ENCODE data around the gene MPPED1.

MPPED1 gene

DNA sequence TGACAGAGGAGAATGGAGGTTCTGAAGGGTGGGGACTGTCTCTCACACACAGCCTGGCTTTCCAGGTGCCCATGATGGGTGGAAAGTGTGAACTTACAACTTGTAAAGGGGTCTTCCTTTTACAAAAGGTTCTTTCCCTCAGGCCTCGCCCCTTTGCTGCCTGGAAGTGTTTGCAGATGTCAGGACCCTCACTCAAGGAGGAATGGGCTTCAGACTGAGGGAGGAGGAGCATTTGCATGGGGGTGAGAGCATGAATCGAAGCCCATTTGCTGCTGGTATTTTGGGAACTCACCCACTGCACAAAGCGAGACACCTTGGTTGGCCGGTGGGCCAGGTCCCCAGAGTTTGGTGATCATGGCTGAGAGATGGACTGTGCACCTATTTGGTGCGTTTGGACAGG is 25.1 kb downstream of the MPPED1 start:
- H3K27me3 ChIP-seq (ENCODE audit: insufficient read depth, low read length, poor library complexity, severe bottlenecking), result no peaks in the 10 kb centered on the region
- no peaks in the 10 kb centered on the region for H4K20me1 ChIP-seq (ENCODE audit: insufficient read depth, low read length, poor library complexity, severe bottlenecking)
- H3K36me3 ChIP-seq (ENCODE audit: insufficient read depth, low read length), result no peaks in the 10 kb centered on the region
- no peak overlapping the region for H3K4me3 ChIP-seq (ENCODE audit: low read length, poor library complexity, severe bottlenecking)
- no peaks in the 10 kb centered on the region for H3K9me2 ChIP-seq (replicated peaks; ENCODE audit: low read depth, low read length)
- no peaks in the 10 kb centered on the region for H3K9me3 ChIP-seq (ENCODE audit: insufficient read depth, low read depth, low read length)
- H3K4me1 ChIP-seq (ENCODE audit: insufficient read depth, low read length, poor library complexity, severe bottlenecking), result no peaks in the 10 kb centered on the region
- no peak overlapping the region for H2AFZ ChIP-seq (ENCODE audit: low read length)
- no peak for TF ChIP-seq EZH2phosphoT487 (IDR thresholded peaks at IDR 0.05; ENCODE audit: borderline replicate concordance)
- TF ChIP-seq, protein P1, sequence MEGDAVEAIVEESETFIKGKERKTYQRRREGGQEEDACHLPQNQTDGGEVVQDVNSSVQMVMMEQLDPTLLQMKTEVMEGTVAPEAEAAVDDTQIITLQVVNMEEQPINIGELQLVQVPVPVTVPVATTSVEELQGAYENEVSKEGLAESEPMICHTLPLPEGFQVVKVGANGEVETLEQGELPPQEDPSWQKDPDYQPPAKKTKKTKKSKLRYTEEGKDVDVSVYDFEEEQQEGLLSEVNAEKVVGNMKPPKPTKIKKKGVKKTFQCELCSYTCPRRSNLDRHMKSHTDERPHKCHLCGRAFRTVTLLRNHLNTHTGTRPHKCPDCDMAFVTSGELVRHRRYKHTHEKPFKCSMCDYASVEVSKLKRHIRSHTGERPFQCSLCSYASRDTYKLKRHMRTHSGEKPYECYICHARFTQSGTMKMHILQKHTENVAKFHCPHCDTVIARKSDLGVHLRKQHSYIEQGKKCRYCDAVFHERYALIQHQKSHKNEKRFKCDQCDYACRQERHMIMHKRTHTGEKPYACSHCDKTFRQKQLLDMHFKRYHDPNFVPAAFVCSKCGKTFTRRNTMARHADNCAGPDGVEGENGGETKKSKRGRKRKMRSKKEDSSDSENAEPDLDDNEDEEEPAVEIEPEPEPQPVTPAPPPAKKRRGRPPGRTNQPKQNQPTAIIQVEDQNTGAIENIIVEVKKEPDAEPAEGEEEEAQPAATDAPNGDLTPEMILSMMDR (conservative IDR thresholded peaks at IDR 0.05; ENCODE audit: low read length), result no peak
- H3F3A ChIP-seq (ENCODE audit: low read depth), result no peaks in the 10 kb centered on the region
- no peak overlapping the region for H3K9ac ChIP-seq (ENCODE audit: low read depth, low read length, poor library complexity, severe bottlenecking)
- H3K4me2 ChIP-seq (ENCODE audit: low read depth, low read length, poor library complexity, severe bottlenecking), result no peak overlapping the region
- no peaks in the 10 kb centered on the region for H3K79me2 ChIP-seq (ENCODE audit: insufficient read depth, low read length)

DNA sequence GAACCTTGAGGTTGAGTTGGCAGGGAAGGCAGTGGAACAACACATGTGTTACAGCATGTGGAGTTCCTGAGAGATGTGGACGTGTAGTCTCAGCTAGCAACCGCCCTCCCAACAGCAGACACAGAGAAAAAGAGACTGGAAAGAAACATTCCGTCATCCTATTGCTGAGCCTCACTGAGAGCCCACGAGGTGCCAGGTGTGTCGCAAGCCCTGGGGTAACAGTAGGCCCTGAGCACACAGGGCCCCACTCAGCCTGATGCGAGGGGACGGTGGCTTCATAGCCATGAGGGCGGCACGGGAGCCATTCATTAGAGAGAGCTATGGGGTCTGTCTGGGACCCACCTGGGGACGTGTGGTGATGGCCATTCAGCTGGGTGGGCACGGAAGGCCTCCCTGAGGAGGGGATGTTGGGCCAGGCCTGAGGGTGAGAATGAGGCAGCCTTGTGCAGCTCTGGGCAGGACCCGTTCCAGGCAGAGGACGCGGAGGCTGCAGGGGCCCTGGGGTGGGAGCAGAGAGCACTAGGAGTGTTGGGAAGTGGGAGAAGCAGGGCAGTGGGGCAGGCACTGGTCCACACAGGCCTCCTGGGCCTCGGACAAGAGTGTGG is 26.2 kb downstream of the MPPED1 start:
- no peaks in the 10 kb centered on the region for H3K27me3 ChIP-seq (ENCODE audit: insufficient read depth, low read length, poor library complexity, severe bottlenecking)
- no peaks in the 10 kb centered on the region for H3K4me1 ChIP-seq (ENCODE audit: insufficient read depth, low read length, poor library complexity, severe bottlenecking)

DNA sequence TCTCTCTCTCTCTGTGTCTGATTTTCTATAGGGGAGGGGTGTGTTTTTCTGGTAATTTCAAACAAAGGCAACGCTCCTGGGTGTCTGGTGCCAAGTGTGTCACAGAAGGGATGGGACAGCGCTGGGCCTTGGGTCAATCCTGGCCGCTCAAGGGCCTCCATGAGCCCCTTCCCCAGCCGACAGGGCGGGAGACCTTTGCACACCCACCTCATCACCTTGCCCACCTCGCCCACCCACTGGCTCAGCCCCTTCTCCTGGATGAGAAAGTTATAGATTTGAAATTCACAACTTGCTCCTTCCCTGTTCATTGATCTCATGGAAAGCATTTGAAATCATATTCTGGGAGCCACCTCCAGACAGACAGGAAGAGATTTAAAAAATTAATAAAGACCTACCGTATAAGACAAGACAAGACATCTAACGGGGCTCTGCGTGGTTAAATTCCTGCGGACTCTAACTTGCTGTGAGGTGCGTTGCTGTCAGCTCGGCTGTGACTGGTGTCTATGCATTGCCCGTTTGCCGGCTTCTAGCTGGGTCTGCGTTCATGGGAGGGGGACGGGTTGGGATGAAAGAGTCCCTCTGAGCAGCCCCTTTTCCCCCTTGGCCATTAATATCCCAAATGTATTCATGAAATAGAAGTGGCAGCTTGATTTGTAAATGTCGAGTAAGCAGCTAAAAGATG is 27.0 kb downstream of the MPPED1 start:
- Histone ChIP-seq H2AFZ (ENCODE audit: low read length) (no peak overlapping the region), H3F3A (ENCODE audit: low read depth) (no peaks in the 10 kb centered on the region), H3K4me2 (ENCODE audit: low read depth, low read length, poor library complexity, severe bottlenecking) (no peak overlapping the region), H3K9ac (ENCODE audit: low read depth, low read length, poor library complexity, severe bottlenecking) (no peak overlapping the region), H3K79me2 (ENCODE audit: insufficient read depth, low read length) (no peaks in the 10 kb centered on the region), H3K27me3 (ENCODE audit: insufficient read depth, low read length, poor library complexity, severe bottlenecking) (no peaks in the 10 kb centered on the region), H3K9me3 (ENCODE audit: insufficient read depth, low read depth, low read length) (no peaks in the 10 kb centered on the region), H3K36me3 (ENCODE audit: insufficient read depth, low read length) (no peaks in the 10 kb centered on the region), H4K20me1 (ENCODE audit: insufficient read depth, low read length, poor library complexity, severe bottlenecking) (no peaks in the 10 kb centered on the region), H3K4me1 (ENCODE audit: insufficient read depth, low read length, poor library complexity, severe bottlenecking) (no peaks in the 10 kb centered on the region), H3K9me2 (replicated peaks; ENCODE audit: low read depth, low read length) (no peaks in the 10 kb centered on the region), H3K4me3 (ENCODE audit: low read length, poor library complexity, severe bottlenecking) (no peak overlapping the region)
- TF ChIP-seq, protein P1 (conservative IDR thresholded peaks at IDR 0.05; ENCODE audit: low read length), result no peak
- no peak for TF ChIP-seq EZH2phosphoT487 (IDR thresholded peaks at IDR 0.05; ENCODE audit: borderline replicate concordance)

More for the DNA sequence above, 26.2 kb downstream of the MPPED1 start:
- H4K20me1 ChIP-seq (ENCODE audit: insufficient read depth, low read length, poor library complexity, severe bottlenecking), result no peaks in the 10 kb centered on the region
- no peak overlapping the region for H3K4me3 ChIP-seq (ENCODE audit: low read length, poor library complexity, severe bottlenecking)
- no peak overlapping the region for H2AFZ ChIP-seq (ENCODE audit: low read length)
- no peak overlapping the region for H3K9ac ChIP-seq (ENCODE audit: low read depth, low read length, poor library complexity, severe bottlenecking)
- no peaks in the 10 kb centered on the region for H3K9me3 ChIP-seq (ENCODE audit: insufficient read depth, low read depth, low read length)
- no peaks in the 10 kb centered on the region for H3K36me3 ChIP-seq (ENCODE audit: insufficient read depth, low read length)
- no peaks in the 10 kb centered on the region for H3F3A ChIP-seq (ENCODE audit: low read depth)
- TF ChIP-seq EZH2phosphoT487 (IDR thresholded peaks at IDR 0.05; ENCODE audit: borderline replicate concordance), result no peak
- TF ChIP-seq, protein P1 (conservative IDR thresholded peaks at IDR 0.05; ENCODE audit: low read length), result no peak
- H3K79me2 ChIP-seq (ENCODE audit: insufficient read depth, low read length), result no peaks in the 10 kb centered on the region
- H3K9me2 ChIP-seq (replicated peaks; ENCODE audit: low read depth, low read length), result no peaks in the 10 kb centered on the region
- H3K4me2 ChIP-seq (ENCODE audit: low read depth, low read length, poor library complexity, severe bottlenecking), result no peak overlapping the region

All from Loucy (cell line).